MM.1S (cell line): ENCODE data around the gene TMED1.

ENCODE experiments used
- DNase-seq: peaks from one replicate; pipeline ENCODE4 v3.0.0-alpha.2; 2015
- H2AFZ ChIP-seq: fragments of 300-600 bp; sonication (generic); 2 replicates; pipeline ENCODE4 v1.6.0; 2016; ENCODE audit warnings: antibody characterized with exemption, low read length
- H3F3A ChIP-seq: fragments of 300-600 bp; sonication (generic); 2 replicates; pipeline ENCODE4 v1.6.1; 2016; ENCODE audit warnings: mild to moderate bottlenecking, antibody characterized with exemption, low read length, moderate library complexity, mixed read lengths; ENCODE audit not compliant: insufficient read depth
- H3K27ac ChIP-seq: fragments of 300-600 bp; sonication (generic); 2 replicates; pipeline ENCODE4 v1.5.1; 2016; ENCODE audit warnings: mild to moderate bottlenecking, low read length
- H3K27me3 ChIP-seq: fragments of 300-600 bp; sonication (generic); replicated peaks from 2 replicates; pipeline ENCODE4 v1.6.0; 2016; ENCODE audit warnings: low read length; ENCODE audit not compliant: insufficient read depth
- H3K36me3 ChIP-seq: fragments of 300-600 bp; sonication (generic); replicated peaks from 2 replicates; pipeline ENCODE4 v1.6.1; 2016; ENCODE audit warnings: mild to moderate bottlenecking, low read length, mixed read lengths; ENCODE audit not compliant: insufficient read depth
- H3K4me1 ChIP-seq: fragments of 300-600 bp; sonication (generic); 2 replicates; pipeline ENCODE4 v1.6.1; 2016; ENCODE audit warnings: low read length, mixed read lengths
- H3K4me2 ChIP-seq: fragments of 300-600 bp; sonication (generic); 2 replicates; pipeline ENCODE4 v1.6.0; 2016; ENCODE audit warnings: low read depth, low read length
- H3K4me3 ChIP-seq: fragments of 300-600 bp; sonication (generic); 2 replicates; pipeline ENCODE4 v1.5.1; 2016; ENCODE audit warnings: low read length, mixed read lengths
- H3K79me2 ChIP-seq: fragments of 300-600 bp; sonication (generic); 2 replicates; pipeline ENCODE4 v1.6.1; 2016; ENCODE audit warnings: mixed run types, low read length, mixed read lengths
- H3K9ac ChIP-seq: fragments of 300-600 bp; sonication (generic); 2 replicates; pipeline ENCODE4 v1.6.1; 2016; ENCODE audit warnings: low read length, mixed read lengths
- H3K9me2 ChIP-seq: fragments of 300-600 bp; sonication (generic); replicated peaks from 2 replicates; pipeline ENCODE4 v1.6.1; 2016; ENCODE audit warnings: mild to moderate bottlenecking, low read length, mixed read lengths; ENCODE audit not compliant: insufficient read depth
- H3K9me3 ChIP-seq: fragments of 300-600 bp; sonication (generic); replicated peaks from 2 replicates; pipeline ENCODE4 v1.6.1; 2016; ENCODE audit warnings: mild to moderate bottlenecking, low read length, mixed read lengths; ENCODE audit not compliant: insufficient read depth
- H4K20me1 ChIP-seq: fragments of 300-600 bp; sonication (generic); 2 replicates; pipeline ENCODE4 v1.6.1; 2016; ENCODE audit warnings: mild to moderate bottlenecking, low read length, moderate library complexity, mixed read lengths; ENCODE audit not compliant: insufficient read depth
- CTCF ChIP-seq: fragments of 300-600 bp; sonication (generic); IDR thresholded peaks from 2 replicates; pipeline ENCODE4 v1.5.1; 2016; ENCODE audit warnings: antibody characterized with exemption, low read length, mixed read lengths
- EZH2 ChIP-seq: fragments of 300-600 bp; sonication (generic); optimal IDR thresholded peaks from 2 replicates; pipeline ENCODE3; 2017; ENCODE audit warnings: low read depth, mild to moderate bottlenecking, antibody characterized with exemption, low read length, mixed read lengths
- EZH2phosphoT487 ChIP-seq: fragments of 300-600 bp; sonication (generic); IDR thresholded peaks from 2 replicates; pipeline ENCODE4 v1.6.1; 2018; ENCODE audit warnings: antibody characterized with exemption, low read length

Gene TMED1

GRCh38 chr19:10829967-10830366 lies 6.0 kb downstream of the TMED1 start:
- H3K9me3 ChIP-seq, result no peaks in the 10 kb centered on the region
- peaks cover under 1% of the 10 kb centered on the region; the same call in 1 of the 2 replicates for H3K4me1 ChIP-seq
- H4K20me1 ChIP-seq, result no peaks in the 10 kb centered on the region
- no peak overlapping the region for H2AFZ ChIP-seq
- H3K4me3 ChIP-seq, result no peak overlapping the region
- no peak overlapping the region for H3K9ac ChIP-seq
- peaks cover 2% of the 10 kb centered on the region; the same call in 1 of the 2 replicates for H3K79me2 ChIP-seq
- peaks cover 7% of the 10 kb centered on the region; the same call in 1 of the 2 replicates for H3F3A ChIP-seq
- no peak for DNase-seq
- no peak for TF ChIP-seq EZH2phosphoT487
- no peak for TF ChIP-seq CTCF
- TF ChIP-seq EZH2, result no peak
- no peak overlapping the region for H3K27ac ChIP-seq
- no peaks in the 10 kb centered on the region for H3K27me3 ChIP-seq
- H3K9me2 ChIP-seq, result no peaks in the 10 kb centered on the region
- no peak overlapping the region for H3K4me2 ChIP-seq
- no peaks in the 10 kb centered on the region for H3K36me3 ChIP-seq

GRCh38 chr19:10828981-10829821 lies 6.8 kb downstream of the TMED1 start:
- H3K27me3 ChIP-seq, result no peaks in the 10 kb centered on the region
- H3K9ac ChIP-seq, result no peak overlapping the region
- no peak for TF ChIP-seq EZH2
- TF ChIP-seq CTCF, result no peak
- H4K20me1 ChIP-seq, result no peaks in the 10 kb centered on the region
- H3K4me3 ChIP-seq, result no peak overlapping the region
- H3K4me2 ChIP-seq, result no peak overlapping the region
- no peak overlapping the region for H2AFZ ChIP-seq
- no peak overlapping the region for H3K27ac ChIP-seq
- no peak for DNase-seq
- no peaks in the 10 kb centered on the region for H3K4me1 ChIP-seq
- no peaks in the 10 kb centered on the region for H3K9me3 ChIP-seq
- no peaks in the 10 kb centered on the region for H3K36me3 ChIP-seq
- no peaks in the 10 kb centered on the region for H3K79me2 ChIP-seq
- H3K9me2 ChIP-seq, result no peaks in the 10 kb centered on the region
- H3F3A ChIP-seq, result peaks cover 3% of the 10 kb centered on the region; the same call in 1 of the 2 replicates

GRCh38 chr19:10826846-10827245 lies 9.2 kb downstream of the TMED1 start:
- no peak overlapping the region for H3K4me2 ChIP-seq
- H3K27me3 ChIP-seq, result no peaks in the 10 kb centered on the region
- H4K20me1 ChIP-seq, result no peaks in the 10 kb centered on the region
- H2AFZ ChIP-seq, result no peak overlapping the region
- H3K9me3 ChIP-seq, result no peaks in the 10 kb centered on the region
- TF ChIP-seq EZH2 (no peak), CTCF (no peak), EZH2phosphoT487 (no peak)
- no peaks in the 10 kb centered on the region for H3K4me1 ChIP-seq
- H3K79me2 ChIP-seq, result no peaks in the 10 kb centered on the region
- no peak overlapping the region for H3K4me3 ChIP-seq
- no peak for DNase-seq
- H3K27ac ChIP-seq, result no peak overlapping the region
- H3F3A ChIP-seq, result no peaks in the 10 kb centered on the region
- H3K9ac ChIP-seq, result no peak overlapping the region
- no peaks in the 10 kb centered on the region for H3K36me3 ChIP-seq
- no peaks in the 10 kb centered on the region for H3K9me2 ChIP-seq
